Stomach (tissue), 9 donors: ENCODE results near the gene DNAJC28. TPM values are rescaled to one million over a fixed set of nuclear protein-coding genes. Genes with fewer than 3 reads are reported as not detected.

Source experiments
- DNase-seq, 2 donors: peaks; one replicate each; pipeline versions ENCODE4 v3.0.0 to v3.0.0-alpha.2; 2013 to 2019
- H3K27ac ChIP-seq, 5 donors: fragments of 200-600 bp in 4 of 5; sonication (generic) in 4 of 5; one replicate each; pipeline ENCODE4 v1.5.1; 2013 to 2019; ENCODE audit warnings: mild to moderate bottlenecking in 1 of 5, moderate library complexity in 1 of 5
- H3K27me3 ChIP-seq, 3 donors: fragments of 200-600 bp; sonication (generic); one replicate each; pipeline ENCODE4 v1.5.1; 2017 to 2019; ENCODE audit warnings: mixed run types in 1 of 3
- H3K36me3 ChIP-seq, 4 donors: fragments of 200-600 bp; sonication (generic); 1 replicate in 3 of 4; 2 replicates in 1 of 4; pipeline ENCODE4 v1.5.1; 2016 to 2019
- H3K4me1 ChIP-seq, 4 donors: fragments of 200-600 bp; sonication (generic); one replicate each; pipeline ENCODE4 v1.5.1; 2016 to 2019
- H3K4me3 ChIP-seq, 4 donors: fragments of 200-600 bp; sonication (generic) in 3 of 4; one replicate each; pipeline ENCODE4 v1.5.1; 2016 to 2019; ENCODE audit warnings: mild to moderate bottlenecking in 1 of 4
- H3K9me3 ChIP-seq, 4 donors: fragments of 200-600 bp; sonication (generic); one replicate each; pipeline ENCODE4 v1.5.1; 2016 to 2019
- EP300 ChIP-seq: sonication (generic); formaldehyde crosslinking; IDR thresholded peaks from one replicate; pipeline ENCODE4 v1.6.1; 2017; ENCODE audit warnings: antibody characterized with exemption
- POLR2A ChIP-seq, 4 donors: fragments of 450-650 bp; IDR thresholded peaks; one replicate each; pipeline ENCODE4 v1.6.1; 2016; ENCODE audit warnings: antibody characterized with exemption in 4 of 4, control low read depth in 2 of 4, mild to moderate bottlenecking in 1 of 4, moderate library complexity in 1 of 4
- POLR2AphosphoS5 ChIP-seq, 3 donors: sonication (generic); formaldehyde crosslinking; IDR thresholded peaks; one replicate each; pipeline ENCODE4 v1.6.1; 2016; ENCODE audit warnings: antibody characterized with exemption in 3 of 3
- WGBS, 5 donors: extraction: QIAGEN DNeasy Blood & Tissue Kit in 3 of 5; methylation state at CpG; one replicate each; pipeline versions ENCODE4 v1.1.5 to v1.1.7; 2013 to 2018; 5-methylcytosine and 5-hydroxymethylcytosine counted together
- intact Hi-C: fragments of 100-400 bp; cut with DNase I; formaldehyde crosslinking; loops from one replicate; pipeline ENCODE4 v1.15.1; 2023; ENCODE audit warnings: low total_unique reads
- polyA plus RNA-seq, 3 donors: library from polyadenylated mRNA; stranded (reverse); fragments of 200-250 nt; gene quantifications; one replicate each; pipeline ENCODE4 v1.2.3, GENCODE V29; 2013
- total RNA-seq, 5 donors: library from RNA; depleted of rRNA; stranded (reverse); fragments of >200 nt; gene quantifications; one replicate each; pipeline versions ENCODE4 v1.1.0 to v1.2.3, GENCODE V29; 2014 to 2016
- TF ChIP-seq, protein P1 (sequence below), 7 experiments: fragments of 450-650 bp in 4 of 7; fragments of 200-600 bp in 3 of 7; sonication (generic) in 3 of 7; IDR thresholded peaks; one replicate each; pipeline ENCODE4 v1.5.1; 2016 to 2019; ENCODE audit warnings: antibody characterized with exemption in 7 of 7, control low read depth in 2 of 7, mild to moderate bottlenecking in 1 of 7
- donor health status: healthy with polysubstance abuse.
- donor health status: Bipolar disorder and iron deficiency.
- donor health status: healthy.

The DNAJC28 gene
- total and polyA plus RNA-seq, 8 donors = 0.43 to 4.3 (median 1.1) TPM; not detected in 1

DNA sequence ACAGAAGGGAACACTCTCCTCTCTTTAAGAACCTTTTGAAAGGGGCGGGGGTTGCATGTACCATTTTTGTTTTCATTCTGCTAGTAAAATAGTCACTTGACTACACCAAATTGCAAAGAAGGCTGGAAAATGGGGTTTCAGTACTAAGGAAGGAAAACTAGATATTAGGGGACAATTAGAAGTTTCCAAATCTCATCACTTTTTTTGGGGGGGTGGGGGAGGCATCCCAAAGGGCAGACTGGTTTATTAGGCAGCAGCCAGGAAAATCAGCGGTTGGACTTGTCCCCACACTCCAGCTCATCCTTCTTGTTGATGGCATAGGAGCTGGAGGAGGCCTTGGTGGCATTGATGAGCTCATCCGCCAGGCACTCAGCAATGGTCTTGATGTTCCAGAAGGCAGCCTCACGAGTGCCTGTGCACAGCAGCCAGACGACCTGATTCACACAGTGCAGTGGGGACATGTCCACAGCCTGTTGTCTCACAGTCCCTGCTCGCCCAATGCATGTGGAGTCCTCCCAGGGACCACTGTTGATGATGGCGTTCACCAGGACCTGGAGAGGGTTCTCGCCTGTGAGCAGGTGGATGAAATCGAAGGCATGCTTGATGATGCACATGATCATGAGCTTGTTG is 10.1 kb downstream of the DNAJC28 start:
- intact Hi-C loops = no loop called here
- DNase-seq = peak in 1 of 2 donors; percentile 6
- Histone ChIP-seq H3K4me3 (no peak overlapping the region), H3K36me3 (no peaks in the 10 kb centered on the region), H3K27me3 (no peaks in the 10 kb centered on the region), H3K27ac (no peak overlapping the region), H3K4me1 (peaks cover 7 to 27% (median 22%) of the 10 kb centered on the region in 4 donors), H3K9me3 (no peaks in the 10 kb centered on the region)
- TF ChIP-seq EP300 (no peak), POLR2A (IDR thresholded peaks at IDR 0.05) (no peak), POLR2AphosphoS5 (IDR thresholded peaks at IDR 0.05) (no peak)
- TF ChIP-seq, protein P1, sequence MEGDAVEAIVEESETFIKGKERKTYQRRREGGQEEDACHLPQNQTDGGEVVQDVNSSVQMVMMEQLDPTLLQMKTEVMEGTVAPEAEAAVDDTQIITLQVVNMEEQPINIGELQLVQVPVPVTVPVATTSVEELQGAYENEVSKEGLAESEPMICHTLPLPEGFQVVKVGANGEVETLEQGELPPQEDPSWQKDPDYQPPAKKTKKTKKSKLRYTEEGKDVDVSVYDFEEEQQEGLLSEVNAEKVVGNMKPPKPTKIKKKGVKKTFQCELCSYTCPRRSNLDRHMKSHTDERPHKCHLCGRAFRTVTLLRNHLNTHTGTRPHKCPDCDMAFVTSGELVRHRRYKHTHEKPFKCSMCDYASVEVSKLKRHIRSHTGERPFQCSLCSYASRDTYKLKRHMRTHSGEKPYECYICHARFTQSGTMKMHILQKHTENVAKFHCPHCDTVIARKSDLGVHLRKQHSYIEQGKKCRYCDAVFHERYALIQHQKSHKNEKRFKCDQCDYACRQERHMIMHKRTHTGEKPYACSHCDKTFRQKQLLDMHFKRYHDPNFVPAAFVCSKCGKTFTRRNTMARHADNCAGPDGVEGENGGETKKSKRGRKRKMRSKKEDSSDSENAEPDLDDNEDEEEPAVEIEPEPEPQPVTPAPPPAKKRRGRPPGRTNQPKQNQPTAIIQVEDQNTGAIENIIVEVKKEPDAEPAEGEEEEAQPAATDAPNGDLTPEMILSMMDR (IDR thresholded peaks at IDR 0.05) = no peak
- WGBS, 5 donors = 88 to 95% (median 90%) methylated on average over 8 to 9 of the region's 9 CpGs

DNA sequence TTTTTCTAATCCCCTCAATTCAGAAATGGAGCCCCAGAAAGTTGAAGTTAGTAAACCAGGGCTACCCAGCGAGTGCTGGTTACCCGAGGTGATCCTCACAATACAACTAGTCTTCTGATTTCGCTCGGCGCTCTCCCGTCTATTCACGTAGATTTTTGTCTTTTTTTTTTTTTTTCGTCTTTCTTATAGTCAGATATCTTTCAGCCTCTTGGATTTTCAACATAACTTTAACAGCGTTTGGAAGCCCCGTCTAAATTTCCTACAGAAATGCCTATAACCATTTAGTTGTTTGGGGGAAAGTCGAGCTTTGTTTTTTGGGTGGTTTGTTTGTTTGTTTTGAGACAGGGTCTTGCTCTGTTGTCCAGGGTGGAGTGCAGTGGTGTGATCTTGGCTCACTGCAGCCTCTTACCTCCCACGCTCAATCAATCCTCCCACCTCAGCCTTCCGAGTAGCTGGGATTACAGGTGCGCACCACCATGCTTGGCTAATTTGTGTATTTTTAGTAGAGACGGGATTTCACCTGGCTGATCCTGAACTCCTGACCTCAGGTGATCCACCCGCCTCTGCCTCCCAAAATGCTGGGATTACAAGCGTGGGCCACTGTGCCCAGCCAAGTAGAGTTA is 10.9 kb downstream of the DNAJC28 start:
- 20 to 26% (median 22%) methylated on average over 17 of the region's 17 CpGs for WGBS, 5 donors

DNA sequence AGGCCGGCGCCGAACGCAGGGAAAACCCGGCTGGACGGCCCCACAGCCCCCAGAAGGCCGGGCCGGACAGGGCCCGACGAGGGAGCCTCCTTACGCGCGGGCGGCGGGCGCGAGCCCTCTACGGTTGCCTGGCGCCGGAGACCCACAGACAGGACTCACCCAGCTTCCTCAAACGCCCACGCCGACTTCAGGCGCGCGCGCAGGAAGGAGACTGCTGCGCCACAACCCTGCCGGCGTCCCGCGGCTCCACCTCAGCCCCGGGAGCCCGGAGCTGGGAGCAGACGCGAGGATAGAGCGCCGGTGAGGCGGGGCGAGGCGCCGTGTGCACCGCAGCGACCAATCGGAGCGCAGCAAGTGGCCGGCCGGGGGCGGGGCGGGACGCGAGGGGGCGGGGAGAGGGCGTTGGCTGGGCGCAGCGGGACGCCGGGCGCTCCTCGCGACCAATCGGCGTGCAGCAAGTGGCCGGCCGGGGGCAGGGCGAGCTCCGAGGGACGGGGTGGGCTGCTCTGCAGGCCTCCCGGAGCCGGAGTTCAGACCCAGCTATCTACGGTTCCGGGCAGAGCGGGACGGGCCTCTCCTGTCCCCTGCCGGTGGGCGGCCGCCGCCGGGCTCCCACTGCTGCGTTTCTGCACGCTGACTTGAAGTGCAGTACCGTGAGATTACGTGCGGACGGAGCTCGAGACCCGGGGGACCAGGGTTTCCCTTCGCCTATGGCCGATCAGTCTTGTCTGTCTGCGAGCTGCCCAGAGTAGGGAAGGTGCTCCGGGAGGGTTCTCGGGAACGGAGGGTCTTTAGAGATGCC is 11.6 kb downstream of the DNAJC28 start, which contains the start of gene TMEM50B:
Gene TMEM50B, minus strand, starts transcription at position 296 of the 802 bp plus-strand sequence. CDS start 11,089 bp downstream, outside the sequence.
- Histone ChIP-seq H3K9me3 (no peaks in the 10 kb centered on the region), H3K4me1 (peaks cover 7 to 27% (median 22%) of the 10 kb centered on the region in 4 donors), H3K36me3 (peaks cover 0 to 2% (median 0%) of the 10 kb centered on the region in 4 donors), H3K27me3 (no peaks in the 10 kb centered on the region), H3K27ac (peak within 1 kb of the TSS; percentile 97 to 98 (median 98)), H3K4me3 (peak within 1 kb of the TSS; percentile 79 to 98 (median 96))
- peak; percentile 96 to 99 for DNase-seq
- WGBS, 5 donors = 0 to 1% (median 1%) methylated on average over 19 to 93 of the region's 93 CpGs
- TF ChIP-seq, protein P1 (IDR thresholded peaks at IDR 0.05) = peak in 5 of 7 experiments; percentile 42 to 52 (median 47)
- peak; percentile 93 to 97 (median 96) for TF ChIP-seq POLR2AphosphoS5 (IDR thresholded peaks at IDR 0.05)
- TF ChIP-seq EP300 = no peak
- peak in 2 of 4 donors; percentile 84 to 85 for TF ChIP-seq POLR2A (IDR thresholded peaks at IDR 0.05)
- intact Hi-C loops = no loop called here

More for the DNA sequence above, 10.9 kb downstream of the DNAJC28 start:
- H3K27ac ChIP-seq = peak overlapping the region; percentile 81 to 98 (median 97)
- DNase-seq = no peak
- intact Hi-C loops = no loop called here
- H3K27me3 ChIP-seq = no peaks in the 10 kb centered on the region
- no peaks in the 10 kb centered on the region for H3K36me3 ChIP-seq
- peaks cover 7 to 27% (median 22%) of the 10 kb centered on the region in 4 donors for H3K4me1 ChIP-seq
- H3K9me3 ChIP-seq = no peaks in the 10 kb centered on the region
- TF ChIP-seq EP300 = no peak
- TF ChIP-seq, protein P1 (IDR thresholded peaks at IDR 0.05) = no peak
- TF ChIP-seq POLR2AphosphoS5 (IDR thresholded peaks at IDR 0.05) = no peak
- TF ChIP-seq POLR2A (IDR thresholded peaks at IDR 0.05) = no peak
- peak overlapping the region; percentile 79 to 98 (median 96) for H3K4me3 ChIP-seq
